Activated CD4-positive, alpha-beta T cell treated with anti-CD3 and anti-CD28 coated beads, Interleukin-10, Interleukin-2, amounts not matched to agents 100 ng/mL and 50 ng/mL, durations not matched to agents 16 hours and 8 hours (primary cell): ENCODE data around the gene CASR.

Experiments
- DNase-seq: peaks from one replicate; pipeline ENCODE4 v3.0.0-alpha.2; 2020

CASR gene

DNA sequence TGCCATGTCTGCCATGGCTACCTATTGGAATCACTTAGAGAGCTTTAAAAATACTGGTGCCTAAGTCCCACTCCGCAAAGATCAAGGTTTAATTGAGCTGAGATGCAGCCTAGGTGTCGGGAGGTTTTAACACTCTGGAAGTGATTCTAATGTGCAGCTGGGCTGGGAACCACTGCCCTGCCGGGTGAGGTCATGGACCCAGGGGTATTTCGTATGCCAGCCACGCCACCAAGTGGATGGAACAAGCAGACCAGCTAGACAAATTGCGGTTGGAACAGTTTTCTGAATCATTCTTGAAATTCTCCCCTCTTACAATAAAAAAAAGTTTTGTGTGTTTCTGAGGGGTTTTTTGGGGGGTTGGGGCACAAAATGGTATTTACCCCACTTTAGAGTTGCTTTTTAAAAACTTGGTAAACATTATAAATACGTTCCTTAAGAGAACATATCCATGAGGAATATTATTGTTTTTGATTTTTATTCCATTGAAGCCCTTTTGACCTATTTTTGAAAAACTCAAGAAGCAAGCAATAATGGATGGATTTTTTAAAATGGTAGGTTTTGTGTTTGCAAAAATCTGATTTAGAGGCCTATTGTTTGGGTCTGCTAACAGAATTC, 75.4 kb downstream of the CASR start:
- peak; percentile 85 for DNase-seq

DNA sequence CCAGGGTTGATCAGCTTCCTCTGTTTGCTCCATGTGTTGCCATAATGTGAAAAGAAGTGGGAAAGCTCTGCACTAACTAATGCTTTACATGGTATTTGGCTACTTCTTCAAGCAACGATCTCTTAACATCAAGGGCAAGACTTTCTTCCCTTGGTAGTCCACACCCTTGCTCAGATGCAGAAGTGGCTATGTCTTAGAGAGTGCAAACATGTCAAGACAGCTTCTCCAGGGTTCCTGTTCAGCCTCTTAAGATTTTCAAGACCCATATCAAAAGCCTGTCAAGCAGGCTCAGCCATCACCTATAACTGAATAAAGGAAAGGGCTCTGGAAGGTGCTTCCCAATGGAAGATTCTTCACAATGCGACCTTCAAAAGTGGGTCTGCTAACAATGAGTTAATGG, 76.7 kb downstream of the CASR start:
- no peak for DNase-seq

DNA sequence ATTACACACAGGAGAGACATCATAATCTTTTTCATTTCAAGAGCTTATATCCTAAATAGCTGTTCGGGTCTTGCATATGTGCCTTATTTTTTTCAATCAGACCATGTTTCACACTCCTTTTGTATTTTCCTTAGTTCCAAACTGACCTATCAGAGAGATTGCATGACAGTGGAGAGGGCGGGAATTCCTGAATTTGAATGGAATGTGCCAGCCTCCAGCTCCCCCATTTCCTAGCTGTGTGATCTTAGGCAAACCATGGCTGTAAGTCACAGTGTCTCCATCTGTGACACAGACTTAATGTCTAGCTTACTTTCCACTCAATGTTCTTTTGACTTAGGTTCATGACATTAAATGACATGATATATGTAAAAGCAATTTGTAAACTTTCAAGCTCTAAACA, 79.6 kb downstream of the CASR start:
- DNase-seq, result no peak

DNA sequence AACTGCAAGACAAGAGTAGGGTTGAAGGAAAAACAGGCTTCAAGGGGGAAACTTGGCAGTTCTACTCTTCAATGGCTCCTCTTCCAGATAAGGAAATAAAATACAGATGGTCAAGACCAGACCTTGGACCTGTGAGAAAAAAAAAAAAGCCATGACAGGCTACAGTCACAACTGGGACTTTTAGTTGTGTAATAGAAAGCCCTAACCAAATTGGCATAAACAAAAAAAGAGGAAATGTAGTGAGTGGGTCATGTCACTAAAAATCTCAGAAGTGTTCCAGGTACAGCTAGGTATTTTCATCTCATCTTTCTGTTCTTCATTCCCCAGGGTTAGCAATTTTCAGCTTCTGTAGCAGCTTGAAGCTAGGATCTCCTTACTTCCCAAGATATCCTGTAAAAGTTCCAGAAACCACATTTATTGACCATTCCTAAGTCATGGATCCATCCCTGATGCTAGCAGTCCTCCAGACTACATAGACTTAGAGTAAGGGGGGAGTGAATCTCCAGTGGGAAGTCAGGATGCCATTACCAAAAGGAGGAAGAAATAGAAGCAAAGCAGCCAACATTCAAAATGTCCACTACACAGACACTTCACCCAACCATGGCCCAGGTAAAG, 80.6 kb downstream of the CASR start:
- DNase-seq, result no peak

DNA sequence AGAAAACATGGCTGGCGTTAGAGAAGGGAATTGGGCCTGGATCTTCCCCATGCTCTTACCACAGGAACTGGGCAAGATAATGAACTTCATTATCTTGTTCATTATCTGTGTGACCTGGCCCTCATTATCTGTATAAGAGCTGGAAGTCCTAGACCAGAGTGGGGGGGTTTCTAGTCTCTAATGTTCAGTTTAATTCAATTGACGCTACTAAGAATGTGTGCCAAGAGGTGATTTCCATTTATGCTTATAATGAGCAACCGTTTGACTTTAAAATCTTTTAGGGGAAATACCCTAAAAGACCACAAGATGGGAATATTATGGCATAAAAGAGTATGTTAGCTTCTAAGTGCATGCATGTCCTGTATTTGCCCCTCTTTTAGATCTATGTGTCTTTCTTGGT, 82.5 kb downstream of the CASR start:
- DNase-seq, result no peak

DNA sequence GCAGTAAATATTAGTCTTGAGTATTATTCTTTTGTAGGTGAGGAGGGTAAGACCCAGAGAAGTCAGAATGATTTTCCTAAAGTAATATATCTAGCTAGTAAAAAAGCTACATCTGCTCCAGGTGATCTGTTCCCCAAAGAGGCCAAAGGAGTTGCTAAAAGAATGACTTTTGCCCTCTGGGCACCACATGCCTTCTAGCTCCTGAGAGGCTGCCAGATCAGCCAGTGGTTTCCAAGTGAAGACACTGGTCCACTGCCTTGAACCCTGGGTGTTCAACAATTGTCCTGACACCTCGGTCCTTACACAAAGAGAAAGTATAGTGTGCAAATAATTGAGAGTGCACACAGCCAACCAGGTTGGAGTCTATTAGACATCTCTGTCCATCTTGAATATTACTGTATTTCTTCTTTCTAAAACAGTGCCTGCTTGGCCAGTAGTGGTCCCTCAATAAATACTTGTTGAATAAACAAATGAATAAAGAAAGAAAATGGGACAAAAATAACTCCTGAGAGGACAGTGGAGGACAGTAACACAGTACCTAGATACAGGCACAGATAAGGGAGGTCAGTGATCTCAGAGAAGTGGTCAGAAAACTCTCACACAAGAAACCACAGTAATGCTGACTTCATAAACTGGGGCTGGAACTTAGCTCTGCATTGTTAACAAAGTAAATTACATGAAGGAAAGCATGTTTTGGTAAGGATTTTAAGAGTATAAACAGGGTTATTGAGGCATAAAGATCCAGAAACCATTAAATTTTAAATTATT, 85.0 kb downstream of the CASR start:
- no peak for DNase-seq

DNA sequence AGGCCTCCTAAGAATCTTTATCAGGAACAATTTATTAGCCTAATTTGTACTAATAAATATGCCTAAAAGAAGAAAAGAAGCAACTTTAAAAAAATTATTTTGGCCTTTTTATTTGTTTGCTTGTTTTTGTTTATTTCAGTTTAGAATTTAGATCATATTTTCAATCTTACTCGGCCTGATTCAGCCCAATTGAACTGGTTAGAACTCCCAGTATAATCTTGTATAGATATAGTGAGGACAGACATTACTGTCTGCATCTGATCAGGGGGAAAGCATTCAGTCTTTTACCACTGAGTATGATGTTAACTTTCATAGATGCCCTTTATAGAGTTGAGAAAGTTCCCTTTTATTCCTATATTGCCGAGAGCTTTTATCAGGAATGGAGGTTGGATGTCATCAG, 85.6 kb downstream of the CASR start:
- DNase-seq, result no peak

DNA sequence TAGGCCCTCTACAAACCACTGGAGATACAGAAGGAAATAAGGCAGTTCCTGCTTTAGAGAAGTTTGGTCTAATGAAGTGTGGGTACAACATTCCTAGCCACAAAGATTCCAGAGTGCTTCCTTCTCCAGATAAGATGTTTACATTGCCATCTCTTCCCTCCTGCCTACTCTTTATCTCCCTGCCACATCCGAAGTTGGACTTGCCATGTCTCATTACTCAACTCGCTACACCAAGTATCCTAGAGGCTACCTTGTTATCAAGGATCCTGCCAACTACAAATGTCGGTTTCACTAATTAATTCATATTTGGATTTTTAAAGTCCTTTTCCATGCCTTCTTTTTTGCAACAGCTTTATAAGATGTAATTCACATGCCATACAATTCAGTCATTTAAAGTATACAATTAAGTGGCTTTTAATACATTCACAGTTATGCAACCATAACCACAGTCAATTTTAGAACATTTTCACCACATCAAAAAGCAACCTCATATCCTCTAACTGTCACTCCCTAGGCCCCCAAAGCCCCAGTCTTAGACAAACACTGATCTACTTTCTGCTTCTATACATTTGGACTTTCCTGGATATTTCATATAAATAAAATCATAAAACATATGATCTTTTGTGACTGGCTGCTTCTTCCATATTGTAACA, 87.9 kb downstream of the CASR start:
- DNase-seq, result peak; percentile 30

DNA sequence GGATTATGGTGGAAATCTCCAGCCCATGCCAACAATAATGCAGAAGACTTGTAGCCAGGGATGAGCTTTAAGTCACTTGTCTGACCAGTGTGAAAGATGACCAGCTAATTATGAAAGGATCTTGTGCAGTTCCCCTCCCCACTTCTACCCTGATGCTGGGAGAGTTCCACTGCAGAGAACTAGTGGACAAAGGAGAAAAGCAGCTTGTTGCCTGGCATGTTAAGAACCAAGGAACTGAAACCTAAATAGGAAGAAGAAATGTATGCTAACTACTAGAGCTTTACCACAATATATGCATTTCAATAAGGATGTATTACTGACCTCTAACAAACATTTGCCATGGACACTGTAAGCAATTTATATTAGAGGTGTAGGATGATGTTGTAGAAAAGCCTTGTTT, 89.4 kb downstream of the CASR start:
- DNase-seq, result no peak

DNA sequence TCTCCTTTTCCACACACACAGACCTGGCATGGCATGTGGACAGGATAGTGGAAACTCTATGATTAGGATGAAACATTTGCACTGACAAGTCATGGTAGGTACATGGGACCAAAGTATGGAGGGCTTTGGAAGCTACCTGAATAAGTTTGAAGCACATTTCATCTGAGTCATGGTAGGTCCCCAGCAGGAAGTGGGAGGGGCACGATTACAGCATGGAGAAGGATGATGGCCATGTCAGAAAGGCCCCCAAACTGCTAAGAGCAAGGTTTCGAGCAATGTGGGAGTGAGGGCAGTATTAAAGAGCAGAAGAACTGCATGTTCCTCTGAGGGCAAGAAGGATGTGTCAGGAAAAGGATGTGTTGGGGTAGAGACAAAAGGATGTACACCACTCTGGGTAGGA, 90.0 kb downstream of the CASR start:
- no peak for DNase-seq

DNA sequence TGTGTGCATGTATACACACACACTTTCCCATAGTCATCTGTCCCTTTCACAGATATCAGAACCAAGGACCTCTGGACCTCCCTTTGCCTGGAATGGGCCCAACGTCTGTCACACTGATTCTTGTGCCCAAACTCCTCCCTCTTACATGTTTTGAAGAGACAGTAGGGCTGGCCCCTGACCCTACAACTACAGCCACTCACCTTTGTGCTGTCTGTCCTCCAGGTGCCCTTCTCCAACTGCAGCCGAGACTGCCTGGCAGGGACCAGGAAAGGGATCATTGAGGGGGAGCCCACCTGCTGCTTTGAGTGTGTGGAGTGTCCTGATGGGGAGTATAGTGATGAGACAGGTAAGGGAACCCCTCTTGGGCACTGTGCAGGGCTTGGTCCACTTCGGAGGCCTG, 98.4 kb downstream of the CASR start:
- no peak for DNase-seq

DNA sequence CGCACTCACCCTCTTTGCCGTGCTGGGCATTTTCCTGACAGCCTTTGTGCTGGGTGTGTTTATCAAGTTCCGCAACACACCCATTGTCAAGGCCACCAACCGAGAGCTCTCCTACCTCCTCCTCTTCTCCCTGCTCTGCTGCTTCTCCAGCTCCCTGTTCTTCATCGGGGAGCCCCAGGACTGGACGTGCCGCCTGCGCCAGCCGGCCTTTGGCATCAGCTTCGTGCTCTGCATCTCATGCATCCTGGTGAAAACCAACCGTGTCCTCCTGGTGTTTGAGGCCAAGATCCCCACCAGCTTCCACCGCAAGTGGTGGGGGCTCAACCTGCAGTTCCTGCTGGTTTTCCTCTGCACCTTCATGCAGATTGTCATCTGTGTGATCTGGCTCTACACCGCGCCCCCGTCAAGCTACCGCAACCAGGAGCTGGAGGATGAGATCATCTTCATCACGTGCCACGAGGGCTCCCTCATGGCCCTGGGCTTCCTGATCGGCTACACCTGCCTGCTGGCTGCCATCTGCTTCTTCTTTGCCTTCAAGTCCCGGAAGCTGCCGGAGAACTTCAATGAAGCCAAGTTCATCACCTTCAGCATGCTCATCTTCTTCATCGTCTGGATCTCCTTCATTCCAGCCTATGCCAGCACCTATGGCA, 100.5 kb downstream of the CASR start:
- no peak for DNase-seq

DNA sequence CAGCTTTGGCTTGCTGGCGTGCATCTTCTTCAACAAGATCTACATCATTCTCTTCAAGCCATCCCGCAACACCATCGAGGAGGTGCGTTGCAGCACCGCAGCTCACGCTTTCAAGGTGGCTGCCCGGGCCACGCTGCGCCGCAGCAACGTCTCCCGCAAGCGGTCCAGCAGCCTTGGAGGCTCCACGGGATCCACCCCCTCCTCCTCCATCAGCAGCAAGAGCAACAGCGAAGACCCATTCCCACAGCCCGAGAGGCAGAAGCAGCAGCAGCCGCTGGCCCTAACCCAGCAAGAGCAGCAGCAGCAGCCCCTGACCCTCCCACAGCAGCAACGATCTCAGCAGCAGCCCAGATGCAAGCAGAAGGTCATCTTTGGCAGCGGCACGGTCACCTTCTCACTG, 101.0 kb downstream of the CASR start:
- DNase-seq, result no peak

DNA sequence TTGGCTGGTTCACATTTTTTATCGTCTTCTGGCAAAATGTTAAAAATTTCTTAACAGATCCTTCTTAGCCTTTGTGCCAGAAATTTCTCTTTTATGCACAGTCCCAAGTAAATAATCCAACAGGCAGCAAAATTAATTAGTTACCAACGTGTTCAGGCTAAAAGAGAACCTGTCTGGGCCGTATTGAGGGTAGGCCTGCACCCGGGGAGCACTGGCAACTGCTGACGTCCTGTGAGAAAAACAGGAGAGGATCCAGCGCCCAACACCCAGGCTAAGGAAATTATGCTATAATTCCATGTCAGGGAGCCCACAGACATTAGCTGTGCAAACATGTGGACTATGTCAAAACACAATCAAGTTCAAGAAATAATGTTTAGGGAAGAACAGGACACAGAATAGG, 110.9 kb downstream of the CASR start:
- no peak for DNase-seq

DNA sequence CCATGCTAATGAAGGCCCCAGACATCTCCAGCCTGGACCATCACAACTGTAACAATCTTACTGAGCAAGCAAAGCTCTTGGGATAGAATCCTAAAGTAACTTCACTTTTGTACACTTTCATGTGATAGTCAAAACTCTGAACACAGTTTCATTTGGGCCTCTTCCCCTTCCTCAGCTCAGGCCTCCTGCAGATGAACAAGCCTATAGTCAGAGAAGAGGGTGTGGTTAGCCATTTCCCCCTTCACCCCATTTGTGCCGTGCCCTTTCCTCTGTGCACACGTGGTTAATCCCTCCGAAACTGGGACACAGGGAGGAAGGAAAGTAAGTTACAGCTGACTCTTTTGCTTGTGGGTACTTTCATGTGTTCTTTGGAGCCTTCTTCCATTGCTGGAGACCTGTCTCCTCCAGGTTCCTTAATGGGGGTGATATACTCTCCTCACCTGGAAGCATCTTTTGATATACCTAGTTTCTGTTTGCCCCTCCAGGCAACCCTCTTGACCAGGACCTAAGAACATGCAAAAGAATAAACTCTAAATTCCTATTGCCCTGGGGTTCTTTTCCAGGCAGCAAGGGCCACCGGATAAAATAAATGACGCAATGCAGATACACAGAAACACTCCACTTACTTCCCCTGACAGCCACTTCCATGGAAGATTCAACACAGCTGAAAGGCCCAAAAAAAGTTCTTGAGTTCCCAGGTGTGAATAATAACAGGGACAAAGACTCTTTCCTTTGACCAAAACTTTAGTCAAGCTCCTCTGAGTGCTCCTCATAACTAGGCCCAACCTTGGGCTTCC, 112.0 kb downstream of the CASR start:
- peak; percentile 22 for DNase-seq

DNA sequence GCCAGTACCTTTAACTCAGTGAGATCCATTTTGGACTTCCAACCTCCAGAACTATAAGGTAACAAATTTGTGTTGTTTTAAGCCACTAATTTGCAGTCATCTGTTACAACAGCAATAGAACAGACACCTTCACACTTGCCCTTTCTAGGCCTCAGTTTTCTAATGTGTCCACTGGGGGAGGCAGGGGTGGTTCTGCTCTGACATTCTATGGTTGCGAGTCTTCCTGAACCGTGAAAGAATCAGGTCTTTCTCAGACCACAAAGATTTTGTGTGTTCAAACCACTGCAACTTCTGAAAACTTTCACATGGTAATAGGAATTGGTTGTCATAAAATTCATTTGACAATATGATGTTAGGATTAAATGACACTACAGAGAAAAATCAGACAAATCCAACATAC, 114.8 kb downstream of the CASR start:
- DNase-seq, result peak; percentile 49

DNA sequence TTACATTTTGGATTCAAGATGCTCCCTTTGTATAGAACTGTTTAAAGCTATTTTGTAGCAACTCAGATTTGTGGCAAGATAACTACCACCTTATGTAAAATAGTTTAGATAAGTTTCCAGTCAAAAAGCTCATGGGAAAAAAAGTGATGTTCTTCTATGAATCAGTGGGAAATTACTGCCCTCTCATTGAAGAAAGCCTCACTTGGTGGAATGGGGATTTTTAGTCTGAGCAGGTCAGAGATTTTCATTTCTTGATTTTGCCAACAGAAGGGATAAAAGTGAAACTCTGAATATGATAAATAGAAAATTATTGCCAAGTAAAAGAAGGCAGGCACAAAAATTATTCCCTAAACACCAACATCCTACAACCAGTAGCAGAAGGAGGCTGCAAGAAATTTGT, 115.7 kb downstream of the CASR start:
- peak; percentile 31 for DNase-seq

DNA sequence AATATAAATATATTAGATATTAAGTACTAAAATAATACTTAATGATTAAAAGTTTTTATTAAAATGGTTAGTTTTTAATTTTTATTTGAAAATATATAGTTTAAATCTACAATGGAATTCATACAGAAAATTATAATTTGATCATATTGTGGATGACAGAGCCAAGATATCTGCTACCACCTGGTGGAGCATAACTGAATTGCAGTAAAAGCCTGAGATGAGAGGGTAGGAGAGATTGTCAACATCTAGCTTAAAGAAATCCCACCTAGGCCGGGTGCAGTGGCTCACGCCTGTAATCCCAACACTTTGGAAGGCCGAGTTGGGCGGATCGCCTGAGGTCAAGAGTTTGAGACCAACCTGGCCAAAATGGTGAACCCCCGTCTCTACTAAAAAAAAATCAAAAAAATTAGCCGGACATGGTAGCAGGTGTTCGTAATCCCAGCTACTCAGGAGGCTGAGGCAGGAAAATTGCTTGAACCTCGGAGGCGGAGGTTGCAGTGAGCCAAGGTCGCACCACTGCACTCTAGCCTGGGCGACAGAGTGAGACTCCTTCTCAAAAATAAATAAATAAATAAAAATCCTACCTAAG, 116.5 kb downstream of the CASR start:
- peak; percentile 63 for DNase-seq

DNA sequence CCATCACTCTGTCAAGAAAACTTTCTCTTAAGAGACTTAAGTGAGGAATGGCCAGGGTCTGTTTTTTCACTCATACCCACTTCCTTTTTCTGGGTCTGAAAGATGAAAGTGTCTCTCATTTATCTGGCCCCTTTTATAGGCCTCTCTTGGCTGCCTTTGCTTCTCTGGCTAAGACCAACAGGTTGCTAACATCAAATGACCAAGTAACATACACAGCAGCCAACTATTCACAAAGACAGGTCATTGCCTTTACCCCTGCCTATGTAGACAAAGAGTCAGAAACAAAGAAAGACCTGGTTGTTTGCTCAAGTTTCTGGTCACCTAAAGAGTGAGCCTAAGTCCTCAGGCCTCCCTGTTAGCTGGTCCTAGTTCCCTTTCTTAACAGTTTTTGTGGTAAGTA, 117.6 kb downstream of the CASR start:
- DNase-seq, result no peak

DNA sequence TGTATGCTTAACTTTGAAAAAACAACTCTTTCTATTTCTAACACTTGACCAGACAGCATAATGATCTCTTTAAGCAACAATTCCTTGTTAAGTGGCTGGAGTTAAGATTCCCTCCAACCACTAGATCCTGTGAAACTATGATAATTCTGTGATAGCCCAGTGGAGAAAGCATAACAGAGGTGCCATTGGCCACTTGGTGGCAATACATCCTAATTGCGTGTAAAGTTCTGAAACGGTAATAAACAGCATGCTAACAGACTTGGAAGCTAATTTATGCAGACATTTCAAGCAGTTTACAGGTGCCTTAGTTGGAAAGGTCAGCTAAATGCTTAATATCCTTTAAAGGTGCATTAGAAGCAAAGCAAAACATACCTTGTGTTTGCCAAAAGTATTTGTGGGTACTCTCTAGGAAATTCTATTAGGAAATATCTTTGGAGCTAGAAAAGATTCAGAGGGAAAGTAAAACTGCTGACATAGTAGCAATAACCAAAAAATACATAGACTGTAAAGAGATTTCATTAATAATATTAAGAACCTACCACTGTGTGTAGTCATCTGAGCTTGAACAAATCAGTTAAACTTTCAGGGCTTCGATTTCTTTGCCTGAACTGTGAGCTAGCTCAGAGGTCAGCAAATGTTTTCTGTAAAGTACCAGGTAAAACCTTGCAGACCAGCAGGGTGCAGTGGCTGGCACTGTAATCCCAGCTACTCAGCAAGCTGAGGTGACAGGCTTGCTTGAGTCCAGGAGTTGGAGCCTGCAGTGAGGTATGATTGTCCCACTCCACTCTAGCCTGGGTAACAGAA, 122.6 kb downstream of the CASR start:
- DNase-seq, result peak; percentile 14

DNA sequence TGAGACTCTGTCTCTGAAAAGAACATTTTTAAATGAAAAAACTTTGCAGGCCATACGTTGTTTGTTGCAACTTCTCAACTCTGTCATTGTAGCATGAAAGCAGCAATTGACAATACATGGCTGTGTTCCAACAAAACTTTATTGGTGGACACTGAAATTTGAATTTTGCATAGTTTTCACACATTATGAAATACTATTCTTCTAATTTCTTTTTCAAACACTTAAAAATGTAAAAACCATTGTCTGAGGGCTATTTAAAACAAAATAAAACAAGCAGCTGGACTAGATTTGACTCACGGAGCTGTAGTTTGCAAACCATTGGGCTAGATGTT, 123.1 kb downstream of the CASR start:
- no peak for DNase-seq
